ENCODE measurements around the gene TAC4. TPM values are rescaled to one million over a fixed set of nuclear protein-coding genes. Genes with fewer than 3 reads are reported as not detected.
"Not testable (repeated sequence)": the region's sequence is repeated elsewhere in the genome, so short reads cannot be mapped to it uniquely, and the experiment has no call there.

Gene TAC4
- total RNA-seq, 1 experiment from 2014 or later: not detected

- peaks cover 3% of the 10 kb centered on the region; the same call in 1 of the 2 replicates for H3K4me1 ChIP-seq (replicated peaks)
- DNase-seq (ENCODE audit: low read depth in 1 of 2, low spot score in 2 of 2): no peak
- no peak overlapping the region for H3K27ac ChIP-seq
- H3K4me3 ChIP-seq: no peak overlapping the region
- H3K36me3 ChIP-seq: no peaks in the 10 kb centered on the region
- no peaks in the 10 kb centered on the region for H3K9me3 ChIP-seq (replicated peaks)
- H3K27me3 ChIP-seq (replicated peaks): peaks cover 3% of the 10 kb centered on the region; the same call in 1 of the 2 replicates
Measured at GRCh38 chr17:49845321-49845720, 2.5 kb downstream of the TAC4 start.

- H3K4me3 ChIP-seq: no peak overlapping the region
- no peaks in the 10 kb centered on the region for H3K36me3 ChIP-seq
- H3K27ac ChIP-seq: no peak overlapping the region
- H3K27me3 ChIP-seq (replicated peaks): no peaks in the 10 kb centered on the region
- DNase-seq (ENCODE audit: low read depth in 1 of 2, low spot score in 2 of 2): no peak
- no peaks in the 10 kb centered on the region for H3K9me3 ChIP-seq (replicated peaks)
- peaks cover 3% of the 10 kb centered on the region; the same call in 1 of the 2 replicates for H3K4me1 ChIP-seq (replicated peaks)
Measured at GRCh38 chr17:49843774-49844350, 4.0 kb downstream of the TAC4 start.

- no peak overlapping the region for H3K4me3 ChIP-seq
- no peak overlapping the region for H3K27ac ChIP-seq
- no peaks in the 10 kb centered on the region for H3K9me3 ChIP-seq (replicated peaks)
- no peaks in the 10 kb centered on the region for H3K36me3 ChIP-seq
- no peaks in the 10 kb centered on the region for H3K27me3 ChIP-seq (replicated peaks)
- DNase-seq (ENCODE audit: low read depth in 1 of 2, low spot score in 2 of 2): no peak
- H3K4me1 ChIP-seq (replicated peaks): peaks cover 3% of the 10 kb centered on the region; the same call in 1 of the 2 replicates
Measured at GRCh38 chr17:49842846-49843245, 5.0 kb downstream of the TAC4 start.

GRCh38 chr17:49842371-49842770 lies 5.5 kb downstream of the TAC4 start:
- Histone ChIP-seq H3K4me3 (no peak overlapping the region), H3K36me3 (no peaks in the 10 kb centered on the region), H3K27ac (no peak overlapping the region), H3K27me3 (replicated peaks) (no peaks in the 10 kb centered on the region), H3K9me3 (replicated peaks) (no peaks in the 10 kb centered on the region), H3K4me1 (replicated peaks) (peaks cover 3% of the 10 kb centered on the region; the same call in 1 of the 2 replicates)
- DNase-seq (ENCODE audit: low read depth in 1 of 2, low spot score in 2 of 2): no peak

- Histone ChIP-seq H3K4me3 (no peak overlapping the region), H3K4me1 (replicated peaks) (peaks cover 9% of the 10 kb centered on the region), H3K27me3 (replicated peaks) (no peaks in the 10 kb centered on the region), H3K36me3 (no peaks in the 10 kb centered on the region), H3K9me3 (replicated peaks) (no peaks in the 10 kb centered on the region), H3K27ac (no peak overlapping the region)
- DNase-seq (ENCODE audit: low read depth in 1 of 2, low spot score in 2 of 2): no peak
Measured at GRCh38 chr17:49841548-49841947, 6.3 kb downstream of the TAC4 start.

- H3K4me3 ChIP-seq: no peak overlapping the region
- no peaks in the 10 kb centered on the region for H3K27me3 ChIP-seq (replicated peaks)
- peaks cover 20% of the 10 kb centered on the region for H3K4me1 ChIP-seq (replicated peaks)
- no peak overlapping the region for H3K27ac ChIP-seq
- H3K9me3 ChIP-seq (replicated peaks): no peaks in the 10 kb centered on the region
- DNase-seq (ENCODE audit: low read depth in 1 of 2, low spot score in 2 of 2): no peak
- H3K36me3 ChIP-seq: peaks cover 2% of the 10 kb centered on the region; the same call in 1 of the 2 replicates
Measured at GRCh38 chr17:49839455-49839854, 8.4 kb downstream of the TAC4 start.

GRCh38 chr17:49836111-49837030 lies 11.5 kb downstream of the TAC4 start:
- Histone ChIP-seq H3K36me3 (peaks cover 33% of the 10 kb centered on the region), H3K27ac (peak overlapping the region; percentile 49), H3K4me1 (replicated peaks) (peaks cover 20% of the 10 kb centered on the region), H3K27me3 (replicated peaks) (no peaks in the 10 kb centered on the region), H3K9me3 (replicated peaks) (no peaks in the 10 kb centered on the region), H3K4me3 (no peak overlapping the region)
- DNase-seq (ENCODE audit: low read depth in 1 of 2, low spot score in 2 of 2): peak in 1 of 2 experiments; percentile 78

GRCh38 chr17:49835472-49835871 lies 12.4 kb downstream of the TAC4 start:
- Histone ChIP-seq H3K27me3 (replicated peaks) (no peaks in the 10 kb centered on the region), H3K4me1 (replicated peaks) (peaks cover 28% of the 10 kb centered on the region), H3K27ac (peak overlapping the region; percentile 49; the same call in 1 of the 2 replicates), H3K36me3 (peaks cover 39% of the 10 kb centered on the region), H3K4me3 (no peak overlapping the region), H3K9me3 (replicated peaks) (0 out of 2 replicates have a peak, but pooled peaks cover 3% of the 10 kb centered on the region)
- DNase-seq (ENCODE audit: low read depth in 1 of 2, low spot score in 2 of 2): no peak

- H3K27me3 ChIP-seq (replicated peaks): no peaks in the 10 kb centered on the region
- peaks cover 50% of the 10 kb centered on the region for H3K36me3 ChIP-seq
- no peak for DNase-seq (ENCODE audit: low read depth in 1 of 2, low spot score in 2 of 2)
- H3K4me1 ChIP-seq (replicated peaks): peaks cover 39% of the 10 kb centered on the region
- H3K27ac ChIP-seq: no peak overlapping the region
- H3K4me3 ChIP-seq: no peak overlapping the region
- H3K9me3 ChIP-seq (replicated peaks): peaks cover 3% of the 10 kb centered on the region; the same call in 1 of the 2 replicates
Measured at GRCh38 chr17:49834118-49834743, 13.6 kb downstream of the TAC4 start.

- Histone ChIP-seq H3K9me3 (replicated peaks) (peaks cover 3% of the 10 kb centered on the region; the same call in 1 of the 2 replicates), H3K4me3 (no peak overlapping the region), H3K27ac (no peak overlapping the region), H3K4me1 (replicated peaks) (peaks cover 49% of the 10 kb centered on the region), H3K27me3 (replicated peaks) (no peaks in the 10 kb centered on the region), H3K36me3 (peaks cover 60% of the 10 kb centered on the region)
- DNase-seq (ENCODE audit: low read depth in 1 of 2, low spot score in 2 of 2): no peak
Measured at GRCh38 chr17:49832840-49833599, 14.8 kb downstream of the TAC4 start.

GRCh38 chr17:49830605-49831004 lies 17.3 kb downstream of the TAC4 start:
- Histone ChIP-seq H3K27me3 (replicated peaks) (no peaks in the 10 kb centered on the region), H3K4me1 (replicated peaks) (peaks cover 37% of the 10 kb centered on the region), H3K36me3 (peaks cover 84% of the 10 kb centered on the region), H3K4me3 (no peak overlapping the region), H3K9me3 (replicated peaks) (peaks cover 3% of the 10 kb centered on the region; the same call in 1 of the 2 replicates), H3K27ac (no peak overlapping the region)
- DNase-seq (ENCODE audit: low read depth in 1 of 2, low spot score in 2 of 2): no peak

- H3K9me3 ChIP-seq (replicated peaks): peaks cover 3% of the 10 kb centered on the region; the same call in 1 of the 2 replicates
- no peaks in the 10 kb centered on the region for H3K27me3 ChIP-seq (replicated peaks)
- H3K36me3 ChIP-seq: peaks cover 94% of the 10 kb centered on the region
- no peak for DNase-seq (ENCODE audit: low read depth in 1 of 2, low spot score in 2 of 2)
- peaks cover 37% of the 10 kb centered on the region for H3K4me1 ChIP-seq (replicated peaks)
- H3K4me3 ChIP-seq: no peak overlapping the region
- no peak overlapping the region for H3K27ac ChIP-seq
Measured at GRCh38 chr17:49829026-49829425, 18.8 kb downstream of the TAC4 start.

GRCh38 chr17:49828325-49828724 lies 19.5 kb downstream of the TAC4 start:
- not testable (repeated sequence) for H3K27ac ChIP-seq; H3K4me3 ChIP-seq; H3K9me3 ChIP-seq (replicated peaks); H3K27me3 ChIP-seq (replicated peaks)
- Histone ChIP-seq H3K36me3 (peaks cover 94% of the 10 kb centered on the region), H3K4me1 (replicated peaks) (peaks cover 39% of the 10 kb centered on the region)
- DNase-seq (ENCODE audit: low read depth in 1 of 2, low spot score in 2 of 2): peak in 1 of 2 experiments; percentile 37

Data from SJSA1 (cell line).